ENCODE data around the gene GSTO2. TPM values are rescaled to one million over a fixed set of nuclear protein-coding genes. Genes with fewer than 3 reads are reported as not detected.

GSTO2 gene
- total and polyA plus RNA-seq, 2 of the 4 experiments (the other 2 are of a cell fraction) = 1.4 to 2.3 TPM

DNA sequence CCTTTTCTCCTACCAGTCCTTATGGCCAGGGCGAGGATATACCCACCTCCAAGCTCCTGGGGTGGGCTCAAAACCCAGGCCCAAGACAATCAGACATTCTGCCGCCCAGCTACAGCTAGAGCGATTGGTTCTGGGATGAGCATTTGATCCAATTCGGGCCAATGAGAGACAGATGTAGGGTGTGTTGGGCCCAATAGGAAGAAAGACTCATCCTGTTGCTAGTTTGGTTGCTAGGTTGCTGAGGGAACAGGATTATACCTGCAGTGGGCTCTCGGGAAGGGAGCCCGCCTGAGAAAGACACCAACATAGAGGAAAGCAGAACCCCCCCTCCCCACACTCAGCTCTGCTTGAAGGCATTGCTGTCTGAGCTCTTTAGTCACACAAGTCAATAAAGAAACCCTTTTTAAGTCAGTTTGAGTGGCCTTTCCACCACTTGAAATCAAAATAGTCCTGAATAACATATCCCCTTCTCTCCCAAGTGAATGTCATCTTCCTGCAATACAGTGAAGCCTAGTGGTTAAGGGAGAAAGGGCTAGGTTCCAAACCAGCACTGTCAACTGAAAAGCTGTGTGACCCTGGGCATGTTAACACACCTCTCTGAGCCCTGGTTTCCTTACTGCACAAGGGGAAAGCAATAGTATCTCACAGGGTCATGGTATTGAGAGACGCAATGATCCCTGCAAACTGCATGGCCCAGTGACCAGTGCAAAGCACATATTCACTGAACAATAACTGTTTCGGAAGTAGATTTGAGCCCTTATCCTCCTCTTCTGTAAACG, 47.5 kb downstream of the GSTO2 start:
- Histone ChIP-seq H3K18ac (ENCODE audit: low read depth, low read length) (peak overlapping the region; percentile 43), H4K20me1 (ENCODE audit: insufficient read depth, low read length) (peaks cover 91% of the 10 kb centered on the region), H4K5ac (ENCODE audit: low read depth, low read length) (peak overlapping the region; percentile 11; the same call in 1 of the 2 replicates), H3K36me3 (ENCODE audit: control insufficient read depth, insufficient read depth, low read length) (peaks cover 37% of the 10 kb centered on the region), H3K56ac (ENCODE audit: extremely low read depth, insufficient read depth, low read length) (no peak overlapping the region), H2BK20ac (ENCODE audit: low read depth, low read length) (no peak overlapping the region; the same call in 1 of the 2 replicates), H3K4me2 (ENCODE audit: low read depth, low read length) (peak overlapping the region; percentile 35; the same call in 1 of the 2 replicates), H2BK15ac (ENCODE audit: low read depth, low read length) (no peak overlapping the region), H3K4ac (ENCODE audit: low read depth, low read length) (peak overlapping the region; percentile 62), H3K14ac (replicated peaks; ENCODE audit: low read depth, low read length) (peak overlapping the region; percentile 8), H3K4me3 (ENCODE audit: insufficient read depth, low read depth, low read length) (no peak overlapping the region), H3K23ac (ENCODE audit: low read depth, low read length) (peak overlapping the region; percentile 85), H4K91ac (ENCODE audit: insufficient read depth, low read depth, low read length) (0 out of 2 replicates have a peak overlapping the region, but pooled peaks have one; percentile 11), H4K8ac (ENCODE audit: low read depth in 2 of 2, low read length in 2 of 2) (peak overlapping the region; percentile 5 to 20; a peak in 2 of 4 replicates), H2BK5ac (ENCODE audit: low read depth, low read length, poor library complexity, severe bottlenecking) (peak overlapping the region; percentile 39), H3K9me3 (ENCODE audit: control insufficient read depth, insufficient read depth, low read length) (no peaks in the 10 kb centered on the region), H2BK120ac (ENCODE audit: low read depth, low read length) (peak overlapping the region; percentile 20), H3K79me1 (ENCODE audit: low read depth in 1 of 2, low read length in 2 of 2) (peaks cover 16 to 97% of the 10 kb centered on the region in 2 experiments), H3K27me3 (ENCODE audit: control insufficient read depth, insufficient read depth, low read length) (no peaks in the 10 kb centered on the region), H3K27ac (ENCODE audit: insufficient read depth, low read length) (peak overlapping the region; percentile 44; the same call in 1 of the 2 replicates), H2AK5ac (ENCODE audit: low read depth, low read length) (peak overlapping the region; percentile 46; the same call in 1 of the 2 replicates), H2AK9ac (replicated peaks; ENCODE audit: low read depth, low read length, poor library complexity) (peak overlapping the region; percentile 19), H3K9me1 (ENCODE audit: insufficient read depth, low read length) (peaks cover 50% of the 10 kb centered on the region), H2AFZ (replicated peaks; ENCODE audit: low read length, poor library complexity) (no peak overlapping the region), H3K4me1 (ENCODE audit: control insufficient read depth, insufficient read depth, low read length) (peaks cover 36% of the 10 kb centered on the region), H3K9ac (ENCODE audit: low read depth, low read length) (no peak overlapping the region)
- WGBS, 2 experiments (ENCODE audit: extremely low coverage in 2 of 2, insufficient read length in 1 of 2) = 100% methylated on average over 2 of the region's 9 CpGs; no CpG with 5 or more reads in 1 of the 2 experiments
- no TSS peak for BruUV-seq (replicated peaks)
- CTCF ChIA-PET = interaction anchor here (1.1 to 1.5 kb wide), 4 partner anchors 11 to 37 kb away, joined by 3 to 9 read pairs (median 5); no protein-coding TSS in a partner anchor
- in situ Hi-C loops (cut with MboI; ENCODE audit: low sequenced_read_pairs) = no loop called here
- POLR2A ChIA-PET (ENCODE audit: unreplicated experiment) = no interaction called here
- ATAC-seq (ENCODE audit: low read depth) = no peak
- no peak for TF ChIP-seq RAD21 (IDR thresholded peaks at IDR 0.05; ENCODE audit: low read length)
- no peak for TF ChIP-seq RFX5 (IDR thresholded peaks at IDR 0.05; ENCODE audit: low read depth, low read length)
- TF ChIP-seq SMC3 (IDR thresholded peaks at IDR 0.05; ENCODE audit: low read depth, low read length) = no peak
- TF ChIP-seq FOS (IDR thresholded peaks at IDR 0.05; ENCODE audit: low read depth, low read length) = no peak
- no peak for TF ChIP-seq CHD1 (IDR thresholded peaks at IDR 0.05; ENCODE audit: low read depth, low read length)
- TF ChIP-seq USF2 (IDR thresholded peaks at IDR 0.05; ENCODE audit: low read depth, low read length) = no peak
- TF ChIP-seq ELK1 (IDR thresholded peaks at IDR 0.05; ENCODE audit: borderline replicate concordance, low read depth, low read length) = no peak
- TF ChIP-seq MAFK (IDR thresholded peaks at IDR 0.05; ENCODE audit: low read depth, low read length) = no peak
- TF ChIP-seq RCOR1 (IDR thresholded peaks at IDR 0.05; ENCODE audit: insufficient replicate concordance, low read length) = no peak
- TF ChIP-seq POLR2A (IDR thresholded peaks at IDR 0.05; ENCODE audit: low read depth, low read length) = no peak; the same call in 1 of the 2 replicates
- no peak for TF ChIP-seq MAZ (IDR thresholded peaks at IDR 0.05; ENCODE audit: borderline replicate concordance, low read depth, low read length)
- TF ChIP-seq, protein P1, sequence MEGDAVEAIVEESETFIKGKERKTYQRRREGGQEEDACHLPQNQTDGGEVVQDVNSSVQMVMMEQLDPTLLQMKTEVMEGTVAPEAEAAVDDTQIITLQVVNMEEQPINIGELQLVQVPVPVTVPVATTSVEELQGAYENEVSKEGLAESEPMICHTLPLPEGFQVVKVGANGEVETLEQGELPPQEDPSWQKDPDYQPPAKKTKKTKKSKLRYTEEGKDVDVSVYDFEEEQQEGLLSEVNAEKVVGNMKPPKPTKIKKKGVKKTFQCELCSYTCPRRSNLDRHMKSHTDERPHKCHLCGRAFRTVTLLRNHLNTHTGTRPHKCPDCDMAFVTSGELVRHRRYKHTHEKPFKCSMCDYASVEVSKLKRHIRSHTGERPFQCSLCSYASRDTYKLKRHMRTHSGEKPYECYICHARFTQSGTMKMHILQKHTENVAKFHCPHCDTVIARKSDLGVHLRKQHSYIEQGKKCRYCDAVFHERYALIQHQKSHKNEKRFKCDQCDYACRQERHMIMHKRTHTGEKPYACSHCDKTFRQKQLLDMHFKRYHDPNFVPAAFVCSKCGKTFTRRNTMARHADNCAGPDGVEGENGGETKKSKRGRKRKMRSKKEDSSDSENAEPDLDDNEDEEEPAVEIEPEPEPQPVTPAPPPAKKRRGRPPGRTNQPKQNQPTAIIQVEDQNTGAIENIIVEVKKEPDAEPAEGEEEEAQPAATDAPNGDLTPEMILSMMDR (conservative IDR thresholded peaks at IDR 0.05; ENCODE audit: low read depth, low read length) = no peak
- no peak for TF ChIP-seq CEBPB (IDR thresholded peaks at IDR 0.05; ENCODE audit: low read depth, low read length)
- no peak for TF ChIP-seq MXI1 (IDR thresholded peaks at IDR 0.05; ENCODE audit: borderline replicate concordance, low read depth, low read length)
- no peak for DNase-seq
- intact Hi-C loops (cut with micrococcal nuclease) = loop anchor here (2.0 kb wide), 1 partner anchor 14 kb away; no protein-coding TSS in a partner anchor
- dilution Hi-C loops (cut with HindIII; ENCODE audit: low sequenced_read_pairs, unreplicated experiment) = no loop called here

All from IMR-90 (cell line).